ES-I3 (cell line): ENCODE results near the gene ZC3H18.

Source experiments
- H3K36me3 ChIP-seq: 2 replicates; pipeline ENCODE4 v1.6.1; 2013; ENCODE audit warnings: mild to moderate bottlenecking, low read length, control low read depth, moderate library complexity; ENCODE audit not compliant: insufficient read depth
- H3K4me1 ChIP-seq: 2 replicates; pipeline ENCODE4 v1.6.1; 2013; ENCODE audit warnings: mild to moderate bottlenecking, control low read depth, low read length; ENCODE audit not compliant: insufficient read depth
- H3K9ac ChIP-seq: 2 replicates; pipeline ENCODE4 v1.6.1; 2013; ENCODE audit warnings: low read depth, mild to moderate bottlenecking, low read length, moderate library complexity
- H3K9me3 ChIP-seq: 2 replicates; pipeline ENCODE4 v1.6.1; 2013; ENCODE audit warnings: mild to moderate bottlenecking, low read length, moderate library complexity; ENCODE audit not compliant: control insufficient read depth, insufficient read depth

Gene ZC3H18

DNA sequence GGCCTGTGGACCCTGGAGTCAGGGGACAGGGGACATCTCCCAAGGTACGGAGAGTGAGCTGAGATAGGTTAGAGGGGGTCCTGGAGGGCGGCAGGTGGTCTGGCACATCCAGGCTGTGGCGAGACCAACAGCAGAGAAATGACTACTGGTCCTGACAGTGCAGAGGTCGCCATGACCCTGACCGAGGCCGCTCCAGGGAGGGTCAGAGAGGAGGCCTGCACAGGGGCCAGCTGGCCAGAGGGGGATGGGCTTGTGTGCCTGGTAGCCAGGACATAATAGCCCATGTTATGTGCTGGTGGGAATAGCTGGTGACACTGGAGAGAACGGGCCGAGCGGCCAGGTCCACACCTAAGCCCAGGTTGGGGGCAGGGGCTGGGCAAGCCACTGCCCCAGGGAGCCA lies 40.6 kb upstream of the ZC3H18 start:
- no peak overlapping the region for H3K9ac ChIP-seq
- H3K36me3 ChIP-seq: no peaks in the 10 kb centered on the region
- H3K4me1 ChIP-seq: peaks cover 5% of the 10 kb centered on the region; the same call in 1 of the 2 replicates
- H3K9me3 ChIP-seq: no peaks in the 10 kb centered on the region

GRCh38 chr16:88530051-88530857 lies 39.9 kb upstream of the ZC3H18 start:
- no peak overlapping the region for H3K9ac ChIP-seq
- H3K4me1 ChIP-seq: peaks cover 3% of the 10 kb centered on the region; the same call in 1 of the 2 replicates
- H3K9me3 ChIP-seq: no peaks in the 10 kb centered on the region
- H3K36me3 ChIP-seq: no peaks in the 10 kb centered on the region

- Histone ChIP-seq H3K9ac (no peak overlapping the region), H3K9me3 (no peaks in the 10 kb centered on the region), H3K4me1 (no peaks in the 10 kb centered on the region; the same call in 1 of the 2 replicates), H3K36me3 (no peaks in the 10 kb centered on the region)
These were observed 39.4 kb upstream of the ZC3H18 start for GRCh38 chr16:88530858-88531203.

DNA sequence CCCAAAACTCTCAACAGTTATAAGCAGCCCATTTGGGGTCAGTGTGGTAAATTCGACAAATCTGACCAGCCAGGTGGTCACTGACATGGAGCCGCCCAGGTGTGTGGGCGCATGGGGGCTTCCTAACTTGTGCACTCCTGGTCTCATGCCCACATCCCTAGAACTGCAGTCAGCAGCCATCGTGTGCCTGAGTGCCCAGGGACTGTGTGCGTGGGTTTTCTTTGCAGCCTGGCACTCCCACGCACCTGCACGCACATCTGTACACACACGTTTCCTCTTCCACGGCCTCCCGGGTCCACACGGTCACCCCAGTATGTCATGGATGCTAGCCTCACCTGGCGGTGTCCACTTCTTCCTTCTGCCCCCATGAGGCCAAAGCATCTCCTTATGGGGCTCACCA lies 38.9 kb upstream of the ZC3H18 start:
- H3K9ac ChIP-seq: no peak overlapping the region
- no peaks in the 10 kb centered on the region for H3K9me3 ChIP-seq
- H3K36me3 ChIP-seq: no peaks in the 10 kb centered on the region
- no peaks in the 10 kb centered on the region; the same call in 1 of the 2 replicates for H3K4me1 ChIP-seq

DNA sequence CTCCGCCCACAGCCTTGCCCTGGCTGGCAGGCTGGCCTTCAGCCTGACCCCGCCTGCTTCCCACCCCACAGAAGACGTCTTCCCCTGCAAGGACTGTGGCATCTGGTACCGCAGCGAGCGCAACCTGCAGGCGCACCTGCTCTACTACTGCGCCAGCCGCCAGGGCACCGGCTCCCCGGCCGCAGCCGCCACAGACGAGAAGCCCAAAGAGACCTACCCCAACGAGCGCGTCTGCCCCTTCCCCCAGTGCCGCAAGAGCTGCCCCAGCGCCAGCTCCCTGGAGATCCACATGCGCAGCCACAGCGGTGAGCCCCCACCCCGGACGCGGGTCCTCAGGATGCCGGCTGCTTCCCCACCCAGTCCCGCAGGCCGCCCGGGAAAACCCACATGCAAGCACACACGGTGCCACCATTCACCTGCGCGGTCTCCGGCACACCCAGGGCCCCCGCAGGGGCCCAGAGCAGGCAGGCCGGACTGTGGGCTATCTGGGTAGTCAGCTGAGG lies 38.2 kb upstream of the ZC3H18 start:
- Histone ChIP-seq H3K36me3 (no peaks in the 10 kb centered on the region), H3K9ac (no peak overlapping the region), H3K9me3 (no peaks in the 10 kb centered on the region), H3K4me1 (no peaks in the 10 kb centered on the region; the same call in 1 of the 2 replicates)

GRCh38 chr16:88532434-88533241 lies 37.6 kb upstream of the ZC3H18 start:
- no peaks in the 10 kb centered on the region; the same call in 1 of the 2 replicates for H3K4me1 ChIP-seq
- no peaks in the 10 kb centered on the region for H3K36me3 ChIP-seq
- H3K9me3 ChIP-seq: no peaks in the 10 kb centered on the region
- peak overlapping the region; percentile 67; the same call in 1 of the 2 replicates for H3K9ac ChIP-seq

DNA sequence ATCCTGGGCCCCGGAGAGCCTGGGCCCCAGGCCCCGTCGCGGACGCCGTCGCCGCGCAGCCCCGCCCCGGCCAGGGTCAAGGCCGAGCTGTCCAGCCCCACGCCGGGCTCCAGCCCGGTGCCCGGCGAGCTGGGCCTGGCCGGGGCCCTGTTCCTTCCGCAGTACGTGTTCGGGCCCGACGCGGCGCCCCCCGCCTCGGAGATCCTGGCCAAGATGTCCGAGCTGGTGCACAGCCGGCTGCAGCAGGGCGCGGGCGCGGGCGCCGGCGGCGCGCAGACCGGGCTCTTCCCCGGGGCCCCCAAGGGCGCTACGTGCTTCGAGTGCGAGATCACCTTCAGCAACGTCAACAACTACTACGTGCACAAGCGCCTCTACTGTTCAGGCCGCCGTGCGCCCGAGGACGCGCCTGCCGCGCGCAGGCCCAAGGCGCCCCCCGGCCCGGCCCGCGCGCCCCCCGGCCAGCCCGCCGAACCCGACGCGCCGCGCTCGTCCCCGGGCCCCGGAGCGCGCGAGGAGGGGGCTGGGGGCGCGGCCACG lies 36.8 kb upstream of the ZC3H18 start:
- H3K9ac ChIP-seq: peak overlapping the region; percentile 67

DNA sequence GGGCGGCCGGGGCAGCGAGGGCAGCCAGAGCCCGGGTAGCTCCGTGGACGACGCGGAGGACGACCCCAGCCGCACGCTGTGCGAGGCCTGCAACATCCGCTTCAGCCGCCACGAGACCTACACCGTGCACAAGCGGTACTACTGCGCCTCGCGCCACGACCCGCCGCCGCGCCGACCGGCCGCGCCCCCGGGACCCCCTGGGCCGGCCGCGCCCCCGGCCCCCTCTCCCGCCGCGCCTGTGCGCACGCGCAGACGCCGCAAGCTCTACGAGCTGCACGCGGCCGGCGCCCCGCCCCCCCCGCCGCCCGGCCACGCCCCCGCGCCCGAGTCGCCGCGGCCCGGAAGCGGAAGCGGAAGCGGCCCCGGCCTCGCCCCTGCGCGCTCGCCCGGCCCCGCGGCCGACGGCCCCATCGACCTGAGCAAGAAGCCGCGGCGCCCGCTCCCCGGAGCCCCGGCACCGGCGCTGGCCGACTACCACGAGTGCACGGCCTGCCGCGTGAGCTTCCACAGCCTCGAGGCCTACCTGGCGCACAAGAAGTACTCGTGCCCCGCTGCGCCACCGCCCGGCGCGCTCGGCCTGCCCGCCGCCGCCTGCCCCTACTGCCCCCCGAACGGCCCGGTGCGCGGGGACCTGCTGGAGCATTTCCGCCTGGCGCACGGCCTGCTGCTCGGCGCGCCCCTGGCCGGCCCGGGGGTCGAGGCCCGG lies 36.1 kb upstream of the ZC3H18 start:
- Histone ChIP-seq H3K4me1 (no peaks in the 10 kb centered on the region; the same call in 1 of the 2 replicates), H3K9me3 (no peaks in the 10 kb centered on the region), H3K36me3 (no peaks in the 10 kb centered on the region), H3K9ac (peak overlapping the region; percentile 84)

More for the DNA sequence above, 36.8 kb upstream of the ZC3H18 start:
- H3K4me1 ChIP-seq: no peaks in the 10 kb centered on the region; the same call in 1 of the 2 replicates
- H3K36me3 ChIP-seq: no peaks in the 10 kb centered on the region
- no peaks in the 10 kb centered on the region for H3K9me3 ChIP-seq

GRCh38 chr16:88534638-88535190 lies 35.5 kb upstream of the ZC3H18 start:
- Histone ChIP-seq H3K36me3 (no peaks in the 10 kb centered on the region), H3K9me3 (no peaks in the 10 kb centered on the region), H3K9ac (peak overlapping the region; percentile 84), H3K4me1 (no peaks in the 10 kb centered on the region; the same call in 1 of the 2 replicates)

DNA sequence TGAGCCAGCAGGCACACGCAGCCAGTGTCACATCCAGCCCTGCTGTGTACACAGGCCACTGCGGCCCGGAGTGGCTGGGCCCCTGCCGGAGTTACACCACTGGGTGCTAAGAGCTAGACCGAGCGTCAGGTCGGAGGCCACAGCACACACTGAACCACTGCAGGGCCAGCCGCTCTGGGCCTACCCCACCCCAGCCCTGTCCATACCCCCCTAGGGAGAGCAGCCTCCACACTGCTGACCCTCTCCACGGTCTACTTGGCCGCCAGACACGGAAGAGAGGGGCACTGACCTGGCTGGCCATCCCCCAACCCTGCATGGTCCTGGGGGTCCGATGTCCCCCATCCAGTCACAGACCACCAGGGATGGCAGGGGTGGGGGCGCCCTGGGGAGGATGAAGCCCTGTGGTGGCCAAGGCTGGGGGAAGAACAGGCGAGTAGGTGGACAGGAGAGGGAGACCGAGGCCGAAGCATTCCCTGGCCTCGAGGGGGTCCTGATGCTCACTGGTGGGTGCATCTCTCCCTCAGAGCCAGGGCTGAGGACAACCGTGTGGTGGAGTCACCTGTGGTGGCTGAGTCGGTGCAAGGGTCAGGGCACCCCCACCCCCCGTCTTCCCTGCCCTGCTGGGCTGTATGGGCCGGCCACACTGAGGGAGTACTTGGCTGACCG lies 34.9 kb upstream of the ZC3H18 start:
- Histone ChIP-seq H3K36me3 (no peaks in the 10 kb centered on the region), H3K9me3 (no peaks in the 10 kb centered on the region), H3K4me1 (no peaks in the 10 kb centered on the region; the same call in 1 of the 2 replicates), H3K9ac (peak overlapping the region; percentile 55)

- Histone ChIP-seq H3K9ac (no peak overlapping the region), H3K36me3 (no peaks in the 10 kb centered on the region), H3K4me1 (no peaks in the 10 kb centered on the region; the same call in 1 of the 2 replicates), H3K9me3 (no peaks in the 10 kb centered on the region)
These were observed 34.4 kb upstream of the ZC3H18 start for GRCh38 chr16:88535857-88536222.

DNA sequence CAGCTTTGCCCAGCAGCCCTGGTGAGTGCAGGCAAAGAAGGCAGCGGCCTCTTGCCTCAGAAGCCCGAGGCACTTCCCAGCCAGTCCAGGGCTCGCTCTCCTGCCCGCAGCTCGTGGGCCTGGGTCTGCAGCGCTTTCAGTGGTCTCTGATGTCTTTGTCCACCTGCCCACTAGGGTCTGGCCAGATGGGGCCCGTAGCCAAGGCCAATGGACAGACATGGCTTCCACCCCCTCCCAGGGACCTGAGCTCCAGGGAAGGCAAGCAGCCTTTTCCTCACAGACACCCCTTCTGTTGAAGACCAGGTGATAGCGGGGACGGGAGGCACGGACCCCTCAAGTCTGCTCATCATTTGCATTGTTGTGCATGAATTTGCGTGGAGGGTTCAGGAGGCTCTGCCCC lies 33.7 kb upstream of the ZC3H18 start:
- H3K9me3 ChIP-seq: no peaks in the 10 kb centered on the region

GRCh38 chr16:88536971-88537751 lies 33.0 kb upstream of the ZC3H18 start:
- no peaks in the 10 kb centered on the region for H3K36me3 ChIP-seq
- H3K4me1 ChIP-seq: no peaks in the 10 kb centered on the region; the same call in 1 of the 2 replicates
- no peak overlapping the region for H3K9ac ChIP-seq
- H3K9me3 ChIP-seq: no peaks in the 10 kb centered on the region

More for the DNA sequence above, 33.7 kb upstream of the ZC3H18 start:
- Histone ChIP-seq H3K9ac (no peak overlapping the region), H3K36me3 (no peaks in the 10 kb centered on the region), H3K4me1 (no peaks in the 10 kb centered on the region; the same call in 1 of the 2 replicates)
